Activated CD8-positive, alpha-beta memory T cell treated with anti-CD3 and anti-CD28 coated beads, Interleukin-2, amount 50 U/mL, for 1 hour (primary cell): Measurements from ENCODE around the gene FOXN4.

ENCODE experiments used
- DNase-seq: peaks from one replicate; pipeline ENCODE4 v3.0.0-alpha.2; 2020; ENCODE audit errors: extremely low read depth

FOXN4 gene

DNA sequence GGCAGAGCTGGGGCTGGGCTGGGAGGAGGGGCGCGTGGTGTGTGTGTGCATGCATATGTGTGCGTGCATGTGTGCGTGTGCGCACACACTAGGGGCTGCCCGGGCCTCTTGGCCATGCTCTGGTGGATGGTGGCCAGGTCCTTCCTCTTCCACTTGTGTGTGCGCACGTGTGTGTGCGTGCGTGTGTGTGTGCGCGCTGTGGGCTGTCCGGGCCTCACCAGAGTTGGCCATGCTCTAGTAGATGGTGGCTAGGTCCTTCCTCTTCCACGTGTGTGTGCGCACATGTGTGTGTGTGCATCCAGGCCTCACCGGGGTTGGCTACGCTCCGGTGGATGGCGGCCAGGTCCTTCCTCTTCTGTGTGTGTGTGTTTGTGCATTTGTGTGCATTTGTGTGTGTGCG, 24.7 kb downstream of the FOXN4 start:
- no peak for DNase-seq

DNA sequence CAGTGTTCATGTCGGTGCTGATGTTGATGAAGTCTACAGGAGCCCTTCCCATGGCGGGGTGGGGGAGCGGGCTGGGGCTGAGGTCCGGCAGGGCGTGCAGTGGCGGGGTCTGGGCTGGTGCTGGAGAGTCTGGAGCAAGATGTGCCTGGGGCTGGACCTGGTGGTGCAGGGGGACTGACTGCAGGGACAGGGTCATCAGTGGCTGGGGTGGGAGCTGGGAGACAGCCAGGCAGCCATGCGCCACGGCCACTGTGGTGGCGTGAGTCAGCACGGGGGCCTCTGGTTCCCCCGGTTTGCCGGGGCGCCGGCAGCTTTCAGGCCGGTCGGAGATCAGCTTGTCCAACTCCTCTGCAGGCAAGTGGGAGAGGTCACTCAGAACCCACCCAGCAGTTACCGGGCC, 27.6 kb downstream of the FOXN4 start:
- no peak for DNase-seq

GRCh38 chr12:109279525-109279924, 29.6 kb downstream of the FOXN4 start:
- DNase-seq: no peak

DNA sequence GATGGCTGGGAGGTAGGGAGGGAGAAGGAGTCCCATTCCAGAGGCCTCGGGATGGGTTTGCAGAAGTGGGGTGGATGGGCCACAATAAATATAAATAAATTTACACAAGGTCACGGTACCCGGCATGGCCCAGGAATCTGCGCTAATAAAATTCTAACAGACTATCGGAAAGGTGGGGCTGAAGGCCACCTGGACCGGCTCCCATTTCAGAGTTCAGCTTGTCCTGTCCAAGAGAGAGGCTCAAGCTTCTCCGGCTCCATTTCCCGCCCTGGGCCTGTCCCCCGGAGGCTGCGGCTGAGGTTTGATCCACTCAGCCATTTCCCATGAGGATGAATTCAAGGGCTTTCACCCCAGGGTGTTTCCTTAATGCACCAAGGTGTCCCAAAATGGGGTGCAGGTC, 30.2 kb downstream of the FOXN4 start:
- no peak for DNase-seq

DNA sequence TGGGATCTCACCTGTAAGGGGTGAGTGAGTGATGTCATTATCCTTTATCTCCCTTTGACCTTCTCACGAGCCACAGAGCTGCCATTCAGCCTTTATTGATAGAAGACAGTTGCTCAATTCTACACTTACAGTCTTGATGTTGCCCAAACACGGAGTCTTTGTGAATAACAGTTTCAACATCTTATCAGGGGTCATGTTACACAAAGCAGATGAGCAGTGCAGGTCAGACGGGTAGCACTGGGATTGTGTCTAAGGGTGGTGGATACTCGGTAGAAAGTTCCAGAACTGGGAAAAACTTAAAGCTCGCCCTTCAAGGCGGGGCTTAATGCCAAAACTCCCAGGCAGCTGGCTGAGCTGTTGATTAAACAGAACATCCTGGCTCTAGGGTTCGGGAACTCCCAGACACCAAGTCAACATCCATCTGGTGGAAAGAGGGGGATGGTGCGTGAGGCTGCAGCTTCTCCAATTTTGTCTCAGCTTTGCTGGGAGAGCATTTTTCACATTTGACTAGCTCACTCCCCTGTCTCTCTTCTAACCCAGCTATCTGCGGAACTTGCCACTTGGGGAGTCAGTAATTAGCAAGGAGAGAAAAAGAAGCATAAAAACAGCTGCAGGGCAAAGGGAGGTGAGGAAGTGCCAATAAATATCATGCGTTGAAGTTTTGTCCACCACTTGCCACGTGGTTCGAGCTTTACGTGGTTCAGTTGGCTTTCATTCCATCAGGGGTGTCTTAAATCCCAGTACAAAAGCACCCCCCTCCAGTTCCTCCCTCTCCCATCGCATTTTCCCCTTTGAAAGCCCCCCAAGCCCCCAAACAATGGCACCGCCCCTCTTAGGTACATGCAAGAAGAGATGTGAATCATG, 31.0 kb downstream of the FOXN4 start:
- no peak for DNase-seq

- DNase-seq: no peak
These were observed 31.7 kb downstream of the FOXN4 start for GRCh38 chr12:109277255-109277898.

GRCh38 chr12:109276160-109276559, 32.9 kb downstream of the FOXN4 start:
- no peak for DNase-seq

GRCh38 chr12:109275173-109275572, 33.9 kb downstream of the FOXN4 start:
- no peak for DNase-seq

- DNase-seq: no peak
These were observed 34.7 kb downstream of the FOXN4 start for GRCh38 chr12:109274381-109274780.

- DNase-seq: no peak
These were observed 35.7 kb downstream of the FOXN4 start for GRCh38 chr12:109273354-109273753.

GRCh38 chr12:109271418-109271817, 37.7 kb downstream of the FOXN4 start:
- no peak for DNase-seq

- DNase-seq: no peak
These were observed 38.6 kb downstream of the FOXN4 start for GRCh38 chr12:109270494-109270893.

DNA sequence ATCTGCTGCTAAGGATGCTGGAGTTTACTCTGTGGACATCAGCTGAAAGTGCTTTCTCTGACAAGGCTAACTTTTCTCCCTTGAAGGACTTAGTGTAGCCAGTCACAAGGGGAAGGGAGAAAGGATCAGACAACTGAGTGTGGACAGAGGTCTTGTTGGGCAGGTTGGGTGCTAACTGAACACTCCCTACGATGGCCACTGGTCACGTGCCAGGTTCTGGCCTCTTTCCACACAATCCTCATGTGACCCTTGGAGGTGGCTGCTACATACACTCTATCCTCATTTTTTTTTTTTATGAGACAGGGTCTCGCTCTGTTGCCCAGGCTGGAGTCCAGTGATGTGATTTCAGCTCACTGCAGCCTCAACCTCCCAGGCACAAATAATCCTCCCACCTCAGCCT, 39.7 kb downstream of the FOXN4 start:
- DNase-seq: no peak

DNA sequence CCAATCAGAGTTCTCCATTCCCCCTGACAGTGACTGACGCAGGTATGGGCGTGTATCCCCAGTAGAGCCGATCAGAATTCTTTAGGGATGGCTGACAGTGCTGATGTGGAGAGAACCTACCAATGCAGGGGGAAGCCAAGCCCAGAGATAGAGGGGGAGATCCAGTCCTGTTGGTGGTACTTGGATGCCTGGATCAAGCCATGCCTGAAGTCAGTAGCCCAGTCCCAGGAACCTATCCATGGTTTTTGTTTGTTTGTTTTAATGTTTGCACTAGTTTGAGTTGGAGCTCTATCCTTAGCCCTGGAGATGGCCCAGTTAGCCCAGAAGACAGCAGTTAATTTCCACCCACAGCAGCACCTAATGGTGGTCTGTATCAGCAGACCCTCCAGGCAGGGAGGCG, 40.2 kb downstream of the FOXN4 start:
- DNase-seq: no peak

DNA sequence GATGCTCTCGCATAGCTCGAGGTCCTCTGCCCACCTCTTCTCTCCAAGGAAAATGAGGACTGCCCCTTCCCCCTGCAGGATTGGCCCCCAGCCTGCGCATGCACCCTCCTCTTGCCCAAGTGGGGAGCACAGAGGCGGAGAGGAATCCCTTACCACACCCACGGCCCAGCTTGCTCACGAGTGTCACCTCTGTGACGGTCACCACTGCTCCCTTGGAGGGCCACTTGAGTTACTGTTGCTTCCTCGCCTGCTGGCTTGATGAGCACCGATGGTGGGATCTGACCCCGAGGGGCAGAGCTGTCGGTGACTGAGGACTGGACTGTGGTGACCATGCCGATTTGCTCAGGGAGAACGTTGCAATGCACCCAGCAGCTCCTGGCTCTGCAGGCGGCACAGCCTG, 41.7 kb downstream of the FOXN4 start:
- DNase-seq: no peak

DNA sequence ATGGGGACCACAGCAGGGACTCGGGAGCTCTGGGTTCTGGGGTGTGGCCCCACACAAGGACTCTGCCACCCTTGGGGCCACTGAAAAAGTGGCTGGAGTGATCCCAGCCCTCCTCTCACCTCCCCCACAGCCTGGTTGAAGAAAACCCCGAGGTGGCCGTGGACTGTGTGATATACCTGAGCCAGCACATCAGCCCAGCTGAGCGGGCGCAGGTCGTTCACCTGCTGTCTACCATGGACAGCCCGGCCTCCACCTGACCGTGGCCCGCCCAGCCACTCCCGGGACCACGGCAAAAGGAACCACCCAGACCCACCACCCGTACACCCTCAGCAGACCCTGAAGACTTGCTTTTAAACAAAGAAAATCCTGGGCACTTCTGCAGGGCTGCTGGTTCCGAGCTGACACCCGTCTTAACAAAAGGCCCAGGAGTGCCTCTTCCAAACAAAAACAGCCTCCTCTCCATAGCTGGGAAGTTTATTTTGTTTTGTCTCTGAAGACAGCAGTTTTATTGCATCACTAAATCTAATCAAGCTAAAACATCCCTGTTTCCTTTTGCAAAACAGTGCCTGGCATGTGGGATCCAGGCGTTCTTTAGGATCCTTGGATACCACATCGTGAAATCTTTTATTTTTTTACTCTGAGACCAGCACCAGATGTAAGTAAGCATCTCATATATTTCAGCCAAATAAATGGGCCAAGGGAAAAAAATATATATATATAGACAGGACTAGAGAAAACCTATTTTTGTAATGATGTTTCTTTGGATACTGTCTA, 42.8 kb downstream of the FOXN4 start:
- DNase-seq: no peak

DNA sequence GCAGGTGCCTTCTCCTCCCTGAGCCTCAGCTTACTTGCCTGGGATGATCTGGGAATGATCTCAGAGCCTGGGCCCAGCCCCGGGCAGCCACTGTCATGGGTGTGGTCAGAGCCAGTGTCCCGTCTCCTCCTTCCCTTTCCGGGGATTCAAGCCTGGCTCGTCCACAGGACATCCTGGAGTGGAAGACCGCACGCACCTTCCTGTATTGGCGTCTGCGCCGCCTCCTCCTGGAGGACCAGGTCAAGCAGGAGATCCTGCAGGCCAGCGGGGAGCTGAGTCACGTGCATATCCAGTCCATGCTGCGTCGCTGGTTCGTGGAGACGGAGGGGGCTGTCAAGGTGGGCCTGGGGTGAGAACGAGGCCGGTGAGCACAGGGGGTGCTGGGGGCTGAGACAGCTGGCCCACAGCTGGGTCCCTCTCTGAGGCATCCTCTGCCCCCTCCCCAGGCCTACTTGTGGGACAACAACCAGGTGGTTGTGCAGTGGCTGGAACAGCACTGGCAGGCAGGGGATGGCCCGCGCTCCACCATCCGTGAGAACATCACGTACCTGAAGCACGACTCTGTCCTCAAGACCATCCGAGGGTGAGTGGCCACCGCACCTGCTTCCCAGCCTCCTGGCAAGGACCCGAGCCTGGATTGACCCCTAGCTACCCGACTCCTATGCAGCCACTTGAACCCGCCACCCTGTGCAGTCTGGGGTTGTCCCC, 44.0 kb downstream of the FOXN4 start:
- DNase-seq: no peak

DNA sequence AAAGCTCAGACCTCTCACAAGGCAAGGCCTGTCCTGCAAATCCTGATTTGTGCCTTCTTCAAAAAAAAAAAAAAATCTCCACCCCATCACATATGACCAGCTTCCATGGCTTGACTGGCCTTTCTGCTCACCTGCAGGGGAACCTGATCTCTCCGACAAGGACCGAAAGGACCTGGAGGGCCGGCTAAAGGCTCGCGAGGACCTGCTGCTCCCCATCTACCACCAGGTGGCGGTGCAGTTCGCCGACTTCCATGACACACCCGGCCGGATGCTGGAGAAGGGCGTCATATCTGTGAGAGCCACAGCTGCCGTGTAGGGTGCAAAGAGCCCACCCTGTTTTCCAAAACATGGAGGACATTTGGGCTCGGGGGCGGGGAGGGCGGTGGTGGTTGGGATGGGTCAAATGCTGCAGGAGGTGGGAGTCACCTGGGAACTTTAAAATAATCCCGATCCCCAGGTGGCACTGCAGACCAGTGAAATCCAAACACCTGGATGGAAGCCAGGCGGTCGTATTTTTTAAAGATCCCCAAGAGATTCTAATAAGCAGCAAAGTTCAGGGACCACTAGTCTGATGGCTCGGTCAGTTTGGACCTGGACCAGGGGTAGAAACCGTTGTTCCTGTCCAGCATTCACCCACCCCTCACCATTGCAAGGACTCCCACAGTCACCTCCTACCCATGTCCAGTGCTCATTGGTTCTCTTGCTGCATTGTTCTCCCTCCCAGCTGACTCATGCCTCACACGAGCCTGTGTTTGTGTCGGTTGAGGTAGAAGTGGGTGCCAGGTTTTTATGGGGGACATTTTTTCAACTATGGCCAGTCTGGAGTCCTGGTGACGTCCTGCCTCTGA, 44.8 kb downstream of the FOXN4 start:
- DNase-seq: no peak

DNA sequence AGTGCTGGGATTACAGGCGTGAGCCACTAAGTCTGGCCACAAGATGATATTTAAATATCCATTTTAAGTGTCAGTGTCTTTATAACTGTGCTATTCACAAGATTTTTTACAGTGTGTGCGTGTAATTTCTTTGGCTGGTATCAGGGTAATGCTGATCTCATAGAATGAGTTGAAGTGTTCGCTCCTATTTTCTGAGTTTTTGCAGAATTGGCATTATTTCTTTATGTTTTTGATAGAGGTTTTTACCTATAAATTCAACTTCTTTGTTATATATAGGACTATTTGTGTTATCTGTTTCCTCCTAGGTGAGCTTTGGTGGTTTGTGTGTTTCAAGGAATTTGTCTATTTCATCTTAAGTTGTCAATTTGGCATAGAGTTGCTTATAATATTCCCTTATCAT, 45.6 kb downstream of the FOXN4 start:
- DNase-seq: no peak

DNA sequence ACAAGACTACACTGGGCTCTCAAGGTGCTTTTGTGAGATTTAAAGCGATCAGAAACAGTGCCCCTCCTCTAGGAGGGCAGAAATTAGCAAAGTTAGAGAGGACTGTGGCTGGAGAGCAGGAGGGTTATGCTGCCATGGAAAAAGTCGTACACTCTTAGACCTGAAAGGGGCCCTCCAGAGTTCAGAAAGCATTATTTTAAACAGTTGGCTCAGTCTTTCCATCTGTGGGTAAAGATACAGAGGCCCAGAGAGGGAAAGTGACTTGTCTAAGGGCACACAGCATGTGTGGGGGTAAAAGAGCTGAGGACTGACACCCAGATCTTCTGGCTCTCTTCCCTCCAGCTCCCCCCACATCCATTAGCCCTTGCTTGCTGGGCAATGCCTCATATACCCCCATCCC, 47.1 kb downstream of the FOXN4 start:
- no peak for DNase-seq

GRCh38 chr12:109261087-109261486, 48.0 kb downstream of the FOXN4 start:
- DNase-seq: no peak
